C4-2B (cell line): ENCODE data around the gene SLC1A2.
"Not testable (repeated sequence)": the region's sequence is repeated elsewhere in the genome, so short reads cannot be mapped to it uniquely, and the experiment has no call there.

ENCODE experiments used
- H3K27ac ChIP-seq: fragments of 450-650 bp; 2 replicates; pipeline ENCODE4 v1.5.1; 2017
- ZFX ChIP-seq: fragments of 450-650 bp; IDR thresholded peaks from 2 replicates; pipeline ENCODE4 v1.6.1; 2017
- TF ChIP-seq, protein P1 (sequence below): fragments of 450-650 bp; conservative IDR thresholded peaks from 2 replicates; pipeline ENCODE4 v1.5.1; 2017; ENCODE audit warnings: mild to moderate bottlenecking

The SLC1A2 gene

DNA sequence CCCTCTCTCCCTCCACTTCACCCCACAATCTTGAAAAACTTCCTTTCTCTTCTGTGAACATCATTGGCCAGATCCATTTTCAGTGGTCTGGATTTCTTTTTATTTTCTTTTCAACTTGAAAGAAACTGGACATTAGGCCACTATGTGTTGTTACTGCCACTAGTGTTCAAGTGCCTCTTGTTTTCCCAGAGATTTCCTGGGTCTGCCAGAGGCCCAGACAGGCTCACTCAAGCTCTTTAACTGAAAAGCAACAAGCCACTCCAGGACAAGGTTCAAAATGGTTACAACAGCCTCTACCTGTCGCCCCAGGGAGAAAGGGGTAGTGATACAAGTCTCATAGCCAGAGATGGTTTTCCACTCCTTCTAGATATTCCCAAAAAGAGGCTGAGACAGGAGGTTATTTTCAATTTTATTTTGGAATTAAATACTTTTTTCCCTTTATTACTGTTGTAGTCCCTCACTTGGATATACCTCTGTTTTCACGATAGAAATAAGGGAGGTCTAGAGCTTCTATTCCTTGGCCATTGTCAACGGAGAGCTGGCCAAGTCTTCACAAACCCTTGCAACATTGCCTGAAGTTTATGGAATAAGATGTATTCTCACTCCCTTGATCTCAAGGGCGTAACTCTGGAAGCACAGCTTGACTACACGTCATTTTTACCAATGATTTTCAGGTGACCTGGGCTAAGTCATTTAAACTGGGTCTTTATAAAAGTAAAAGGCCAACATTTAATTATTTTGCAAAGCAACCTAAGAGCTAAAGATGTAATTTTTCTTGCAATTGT lies 188.1 kb downstream of the SLC1A2 start:
- TF ChIP-seq ZFX, result no peak
- TF ChIP-seq, protein P1, sequence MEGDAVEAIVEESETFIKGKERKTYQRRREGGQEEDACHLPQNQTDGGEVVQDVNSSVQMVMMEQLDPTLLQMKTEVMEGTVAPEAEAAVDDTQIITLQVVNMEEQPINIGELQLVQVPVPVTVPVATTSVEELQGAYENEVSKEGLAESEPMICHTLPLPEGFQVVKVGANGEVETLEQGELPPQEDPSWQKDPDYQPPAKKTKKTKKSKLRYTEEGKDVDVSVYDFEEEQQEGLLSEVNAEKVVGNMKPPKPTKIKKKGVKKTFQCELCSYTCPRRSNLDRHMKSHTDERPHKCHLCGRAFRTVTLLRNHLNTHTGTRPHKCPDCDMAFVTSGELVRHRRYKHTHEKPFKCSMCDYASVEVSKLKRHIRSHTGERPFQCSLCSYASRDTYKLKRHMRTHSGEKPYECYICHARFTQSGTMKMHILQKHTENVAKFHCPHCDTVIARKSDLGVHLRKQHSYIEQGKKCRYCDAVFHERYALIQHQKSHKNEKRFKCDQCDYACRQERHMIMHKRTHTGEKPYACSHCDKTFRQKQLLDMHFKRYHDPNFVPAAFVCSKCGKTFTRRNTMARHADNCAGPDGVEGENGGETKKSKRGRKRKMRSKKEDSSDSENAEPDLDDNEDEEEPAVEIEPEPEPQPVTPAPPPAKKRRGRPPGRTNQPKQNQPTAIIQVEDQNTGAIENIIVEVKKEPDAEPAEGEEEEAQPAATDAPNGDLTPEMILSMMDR, result no peak
- no peak overlapping the region for H3K27ac ChIP-seq

DNA sequence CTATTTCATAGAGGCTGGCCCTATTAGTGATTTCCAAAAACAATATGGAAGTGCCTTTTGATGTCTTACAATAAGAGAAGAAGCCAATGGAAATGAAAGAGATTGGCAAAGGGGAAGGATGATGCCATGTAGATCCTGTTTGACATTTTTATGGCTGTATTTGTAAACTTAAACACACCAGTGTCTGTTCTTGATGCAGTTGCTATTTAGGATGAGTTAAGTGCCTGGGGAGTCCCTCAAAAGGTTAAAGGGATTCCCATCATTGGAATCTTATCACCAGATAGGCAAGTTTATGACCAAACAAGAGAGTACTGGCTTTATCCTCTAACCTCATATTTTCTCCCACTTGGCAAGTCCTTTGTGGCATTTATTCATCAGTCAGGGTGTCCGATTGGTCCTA lies 189.0 kb downstream of the SLC1A2 start:
- no peak overlapping the region for H3K27ac ChIP-seq
- TF ChIP-seq, protein P1, result no peak
- no peak for TF ChIP-seq ZFX

DNA sequence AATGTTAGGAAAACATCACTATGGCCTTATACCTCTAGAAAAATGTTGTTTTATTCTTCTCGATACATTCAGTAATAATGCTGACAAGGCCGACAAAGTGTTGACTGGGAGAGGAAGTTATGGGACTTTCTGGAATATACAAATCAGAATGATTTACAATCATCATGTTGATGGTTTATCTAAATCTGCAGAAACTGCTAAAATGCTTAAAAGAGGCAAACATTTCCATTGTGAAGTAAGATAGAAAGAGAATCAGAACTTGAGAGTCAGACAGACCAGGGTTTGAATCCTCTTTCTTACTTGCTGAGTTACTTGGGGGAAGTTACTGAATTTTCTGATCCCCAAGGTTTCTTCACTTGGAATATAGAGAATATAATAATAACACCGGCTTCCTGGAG lies 191.0 kb downstream of the SLC1A2 start:
- TF ChIP-seq, protein P1, result no peak
- no peak for TF ChIP-seq ZFX
- H3K27ac ChIP-seq, result no peak overlapping the region

DNA sequence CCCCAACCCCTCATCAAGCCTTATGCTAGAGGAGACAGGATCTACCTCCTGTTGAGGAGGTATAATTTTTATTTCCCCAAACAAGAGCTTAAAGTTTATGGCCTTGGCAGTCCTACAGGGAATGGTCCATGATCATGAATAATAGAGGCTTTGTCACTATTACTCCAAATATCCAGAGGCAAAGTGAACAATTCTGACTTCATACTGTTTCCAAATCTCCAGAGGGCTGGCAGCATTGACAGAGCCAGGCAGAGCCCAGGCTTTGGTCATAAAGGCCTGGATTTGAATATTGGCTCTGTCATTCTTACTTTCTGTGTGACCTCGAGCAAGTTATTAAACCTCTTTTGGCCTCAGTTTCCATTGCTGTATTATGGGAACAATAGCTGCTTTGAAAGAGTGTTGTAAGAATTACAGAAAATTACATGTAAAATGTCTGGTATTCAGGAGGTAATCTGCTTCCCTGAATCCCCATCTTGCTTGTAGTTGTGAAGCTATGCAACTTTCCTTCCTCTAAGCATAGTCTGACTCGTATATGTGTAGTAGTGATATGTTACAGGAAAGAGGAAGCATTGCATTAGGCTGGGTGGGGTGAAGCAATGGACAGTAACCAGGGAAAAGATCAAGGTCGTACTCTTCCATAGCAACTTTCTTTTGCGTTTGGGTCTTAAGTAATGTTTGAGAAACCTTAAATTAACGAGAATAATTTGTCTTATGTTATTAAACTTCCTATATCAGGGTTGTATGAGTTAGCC lies 191.6 kb downstream of the SLC1A2 start:
- TF ChIP-seq, protein P1, result no peak
- TF ChIP-seq ZFX, result no peak
- H3K27ac ChIP-seq, result no peak overlapping the region

DNA sequence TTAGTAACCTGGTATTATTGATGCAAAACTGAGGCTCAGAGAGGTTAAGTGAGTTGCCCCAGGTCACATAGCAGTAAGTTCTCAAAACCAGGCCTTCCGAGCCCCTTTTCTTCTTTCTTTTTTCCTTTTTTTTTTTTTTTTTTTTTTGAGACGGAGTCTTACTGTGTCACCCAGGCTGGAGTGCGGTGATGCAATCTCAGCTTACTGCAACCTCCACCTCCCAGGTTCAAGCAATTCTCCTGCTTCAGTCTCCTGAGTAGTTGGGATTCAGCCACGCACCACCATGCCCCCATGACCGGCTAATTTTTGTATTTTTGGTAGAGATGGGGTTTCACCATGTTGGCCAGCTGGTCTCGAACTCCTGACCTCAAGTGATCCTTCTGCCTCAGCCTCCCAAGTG lies 192.6 kb downstream of the SLC1A2 start:
- not testable (repeated sequence) for H3K27ac ChIP-seq

DNA sequence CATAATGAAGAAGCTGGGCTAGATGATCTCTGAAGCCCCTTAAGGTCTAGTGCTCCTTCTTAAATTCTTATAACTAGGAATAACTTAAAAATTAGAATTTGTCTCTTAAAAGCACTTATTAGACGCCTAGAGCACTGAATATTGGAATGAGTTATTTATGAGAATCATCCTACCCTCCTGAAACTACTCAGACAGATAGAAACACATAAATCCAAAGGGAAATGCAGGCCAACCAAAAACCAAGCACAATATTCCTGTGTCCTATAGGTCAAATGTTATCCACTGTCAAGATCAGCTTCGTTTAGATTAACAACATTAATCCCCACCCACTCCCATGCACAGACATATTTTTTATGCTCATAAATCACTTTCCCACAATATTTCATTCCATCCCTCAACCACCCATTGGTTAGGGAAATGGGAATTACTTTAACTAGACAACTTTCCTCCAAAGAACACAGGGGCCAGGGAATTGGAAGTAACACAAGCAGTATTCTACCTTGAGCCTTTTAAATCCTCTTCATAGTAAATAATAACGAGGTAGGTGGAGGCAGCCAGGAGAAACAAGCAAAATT lies 193.3 kb downstream of the SLC1A2 start:
- TF ChIP-seq ZFX, result no peak
- TF ChIP-seq, protein P1, result no peak
- no peak overlapping the region for H3K27ac ChIP-seq

DNA sequence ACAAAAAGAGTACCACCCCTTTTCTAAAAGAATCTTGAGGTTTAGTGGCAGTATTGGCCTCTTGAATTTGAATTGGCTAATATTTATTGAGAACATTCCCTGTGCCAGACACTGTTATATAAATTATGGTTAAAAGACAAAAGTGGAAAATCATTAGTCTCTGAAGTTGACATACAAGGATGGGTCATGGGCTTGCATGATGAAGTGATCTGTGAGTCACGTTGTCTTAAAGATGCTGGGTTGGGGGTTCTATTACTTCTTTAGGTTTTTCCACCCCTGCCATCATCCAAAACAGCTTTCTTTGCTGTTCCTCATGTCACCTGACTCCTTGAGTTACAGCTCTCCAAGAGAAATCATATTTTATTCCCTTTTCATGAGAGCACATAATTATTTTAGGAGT lies 195.4 kb downstream of the SLC1A2 start:
- no peak overlapping the region for H3K27ac ChIP-seq
- no peak for TF ChIP-seq ZFX
- TF ChIP-seq, protein P1, result no peak
